COLO668 (cell line): ENCODE measurements around the gene GNG7.
"Not testable (repeated sequence)": the region's sequence is repeated elsewhere in the genome, so short reads cannot be mapped to it uniquely, and the experiment has no call there.

Source experiments
- DNase-seq: peaks from one replicate; lab custom pipeline; 2025; ENCODE audit not compliant: unreplicated experiment; lab: John Stamatoyannopoulos, UW

GNG7 gene

DNA sequence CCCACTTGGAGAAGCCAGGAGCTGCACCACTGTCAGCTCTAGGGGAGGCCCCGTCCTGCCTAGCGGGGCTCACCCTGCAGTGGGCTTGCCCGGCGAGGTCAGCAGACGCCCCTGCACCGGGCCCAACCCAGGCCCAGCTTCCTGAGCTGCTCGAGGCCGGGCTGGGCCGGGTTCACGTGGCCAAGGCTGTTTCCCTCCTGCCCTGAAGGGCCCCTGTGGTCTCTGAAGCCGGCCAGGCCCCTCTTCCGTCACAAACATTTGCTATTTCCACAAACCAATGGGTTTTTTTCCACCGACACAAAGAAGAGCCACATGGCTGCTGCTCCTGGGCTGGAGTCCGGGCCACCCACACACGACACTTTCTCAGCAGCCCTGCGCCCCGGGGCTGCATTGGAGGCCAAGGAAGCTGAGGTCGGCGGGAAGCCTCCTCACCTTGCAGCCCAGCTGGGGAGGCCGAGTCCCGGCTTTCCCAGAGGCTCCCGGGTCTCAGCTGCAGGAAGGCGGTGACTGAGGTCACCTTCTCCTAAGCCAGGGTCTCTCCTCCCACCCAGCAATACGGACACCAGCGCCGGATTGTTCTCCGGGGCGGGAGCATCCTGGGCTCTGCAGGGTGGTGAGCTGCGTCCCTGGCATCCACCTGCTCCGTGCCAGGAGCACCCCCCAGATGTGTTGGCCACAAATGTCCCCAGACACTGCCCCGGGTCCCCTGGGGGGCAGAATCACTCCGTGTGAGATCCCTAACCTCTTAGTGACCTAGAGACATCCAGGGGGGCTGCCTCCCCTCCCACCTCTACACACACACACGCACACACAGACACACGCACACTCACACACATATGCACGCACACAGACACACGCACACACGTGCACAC lies 146.0 kb downstream of the GNG7 start:
- no peak for DNase-seq

- no peak for DNase-seq
These were observed 146.9 kb downstream of the GNG7 start for GRCh38 chr19:2555422-2556220.

- no peak for DNase-seq
These were observed 147.6 kb downstream of the GNG7 start for GRCh38 chr19:2554856-2555255.

GRCh38 chr19:2553510-2553909 lies 149.0 kb downstream of the GNG7 start:
- DNase-seq = no peak

DNA sequence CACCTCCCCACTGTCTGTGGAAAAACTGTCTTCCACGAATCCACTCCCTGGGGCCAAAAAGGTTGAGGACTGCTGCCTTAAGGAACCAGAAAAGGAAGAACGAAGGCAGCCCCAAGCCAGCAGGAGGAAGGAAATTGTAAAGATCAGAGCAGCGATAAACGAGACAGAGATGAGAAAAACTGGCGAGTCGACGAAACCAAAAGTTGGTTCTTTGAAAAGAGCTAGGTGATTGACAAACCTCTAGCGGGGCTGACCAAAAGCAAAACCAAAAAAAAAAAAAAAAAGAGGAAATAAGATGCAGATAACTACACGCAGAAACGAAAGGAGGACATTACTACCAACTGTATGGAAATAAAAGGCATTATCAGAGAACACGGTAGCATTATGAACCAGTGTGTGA lies 149.6 kb downstream of the GNG7 start:
- no peak for DNase-seq

DNA sequence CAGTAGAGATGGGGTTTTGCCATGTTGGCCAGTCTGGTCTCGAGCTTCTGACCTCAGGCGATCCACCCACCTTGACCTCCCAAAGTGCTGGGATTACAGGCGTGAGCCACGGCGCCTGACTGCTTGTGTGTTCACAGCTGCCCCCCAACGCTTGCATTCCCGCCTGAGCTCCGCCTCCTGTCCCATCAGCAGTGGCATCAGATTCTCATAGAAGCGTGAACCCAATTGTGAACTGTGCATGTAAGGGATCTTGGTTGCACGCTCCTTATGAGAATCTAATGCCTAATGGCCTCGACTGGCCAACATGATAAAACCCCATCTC lies 150.7 kb downstream of the GNG7 start:
- DNase-seq = no peak

DNA sequence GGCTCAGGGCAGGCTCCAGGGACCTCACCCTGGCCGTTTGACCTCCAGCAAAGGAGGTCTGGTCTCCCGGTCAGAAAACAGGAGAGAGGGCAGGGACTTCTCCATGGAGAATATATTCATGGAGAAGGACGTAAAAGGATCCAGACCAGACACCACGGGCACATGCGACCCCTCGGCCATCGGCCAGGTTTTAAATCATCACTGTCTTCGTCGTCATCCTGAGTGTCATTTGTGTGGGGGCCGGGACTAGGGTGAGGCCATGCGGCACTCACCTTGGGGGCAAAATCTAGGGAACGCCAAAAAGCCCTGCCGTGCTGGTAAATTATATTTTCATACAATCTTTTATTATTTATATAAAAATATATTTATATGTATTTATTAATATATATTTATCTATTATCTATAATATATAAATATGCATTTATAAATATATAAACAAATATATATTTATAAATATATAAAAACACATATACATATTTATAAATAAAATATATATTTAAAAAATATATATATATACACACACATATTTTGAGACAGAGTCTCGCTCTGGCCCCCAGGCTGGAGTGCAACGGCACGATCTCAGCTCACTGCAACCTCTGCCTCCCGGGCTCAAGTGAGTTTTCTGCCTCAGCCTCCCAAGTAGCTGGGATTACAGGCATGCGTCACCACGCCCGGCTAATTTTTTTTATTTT lies 151.2 kb downstream of the GNG7 start:
- DNase-seq = no peak

- peak; percentile 75 for DNase-seq
These were observed 151.9 kb downstream of the GNG7 start for GRCh38 chr19:2550431-2551171.

GRCh38 chr19:2549701-2550191 lies 152.7 kb downstream of the GNG7 start:
- no peak for DNase-seq

- no peak for DNase-seq
These were observed 153.5 kb downstream of the GNG7 start for GRCh38 chr19:2548966-2549365.

- no peak for DNase-seq
These were observed 154.8 kb downstream of the GNG7 start for GRCh38 chr19:2547721-2548120.

GRCh38 chr19:2547033-2547680 lies 155.3 kb downstream of the GNG7 start:
- DNase-seq = no peak

GRCh38 chr19:2546128-2547032 lies 156.1 kb downstream of the GNG7 start:
- peak; percentile 46 for DNase-seq

DNA sequence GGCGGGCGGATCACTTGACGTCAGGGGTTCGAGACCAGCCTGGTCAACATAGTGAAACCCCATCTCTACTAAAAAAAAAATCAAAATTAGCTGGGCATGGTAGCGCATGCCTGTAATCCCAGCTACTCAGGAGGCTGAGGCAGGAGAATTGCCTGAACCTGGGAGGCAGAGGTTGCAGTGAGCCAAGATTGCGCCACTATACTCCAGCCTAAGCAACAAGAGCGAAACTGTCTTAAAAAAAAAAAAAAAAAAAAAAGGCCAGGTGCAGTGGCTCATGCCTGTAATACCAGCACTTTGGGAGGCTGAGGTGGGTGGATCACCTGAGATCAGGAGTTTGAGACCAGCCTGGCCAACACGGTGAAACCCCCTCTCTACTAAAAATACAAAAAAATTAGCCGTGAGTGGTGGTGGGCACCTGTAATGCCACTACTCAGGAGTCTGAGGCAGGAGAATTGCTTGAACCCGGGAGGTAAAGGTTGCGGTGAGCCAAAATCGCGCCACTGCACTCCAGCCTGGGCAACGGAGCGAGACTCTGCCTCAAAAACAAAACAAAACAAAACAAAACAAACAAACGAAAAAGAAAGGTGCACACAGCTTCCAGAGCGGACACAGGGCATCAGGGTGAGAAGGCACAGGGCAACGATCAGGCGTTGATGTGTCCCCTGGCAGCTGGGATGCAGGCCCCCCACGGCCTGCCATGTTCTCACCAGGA lies 156.9 kb downstream of the GNG7 start:
- DNase-seq = not testable (repeated sequence)

DNA sequence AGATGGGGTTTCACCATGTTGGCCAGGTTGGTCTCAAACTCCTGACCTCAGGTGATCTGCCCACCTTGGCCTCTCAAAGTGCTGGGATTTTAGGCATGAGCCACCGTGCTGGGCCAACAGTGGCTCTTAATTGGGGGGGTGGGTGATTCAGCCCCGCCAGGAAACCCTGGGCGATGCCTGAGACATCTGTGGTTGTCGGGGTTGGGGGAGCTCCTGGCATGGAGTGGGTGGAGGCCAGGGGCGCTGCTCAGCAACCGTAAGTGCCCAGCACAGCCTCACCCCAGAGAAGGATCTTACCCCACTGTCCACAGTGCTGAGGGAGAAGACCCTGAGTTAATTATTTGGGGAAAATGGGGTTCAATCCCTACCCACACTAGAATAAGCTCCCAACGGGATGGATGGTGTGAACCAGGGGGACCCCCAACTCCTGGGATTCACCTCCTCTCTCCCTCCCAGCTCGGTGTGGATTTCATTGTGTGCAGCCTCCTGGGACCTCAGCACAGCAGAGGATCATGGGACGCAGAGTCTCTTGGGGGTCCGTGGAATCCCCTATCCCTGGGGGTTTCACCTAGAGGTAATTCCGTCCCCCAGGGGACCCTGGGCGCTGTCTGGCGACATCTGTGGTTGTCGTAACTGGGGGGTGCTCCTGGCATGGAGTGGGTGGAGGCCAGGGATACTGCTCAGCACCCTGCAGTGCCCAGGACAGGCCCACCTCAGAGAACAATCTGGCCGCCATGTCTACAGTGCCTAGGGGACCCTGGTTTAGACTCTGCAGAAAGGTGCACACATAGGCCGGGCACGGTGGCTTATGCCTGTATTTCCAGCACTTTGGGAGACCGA lies 157.7 kb downstream of the GNG7 start:
- no peak for DNase-seq

DNA sequence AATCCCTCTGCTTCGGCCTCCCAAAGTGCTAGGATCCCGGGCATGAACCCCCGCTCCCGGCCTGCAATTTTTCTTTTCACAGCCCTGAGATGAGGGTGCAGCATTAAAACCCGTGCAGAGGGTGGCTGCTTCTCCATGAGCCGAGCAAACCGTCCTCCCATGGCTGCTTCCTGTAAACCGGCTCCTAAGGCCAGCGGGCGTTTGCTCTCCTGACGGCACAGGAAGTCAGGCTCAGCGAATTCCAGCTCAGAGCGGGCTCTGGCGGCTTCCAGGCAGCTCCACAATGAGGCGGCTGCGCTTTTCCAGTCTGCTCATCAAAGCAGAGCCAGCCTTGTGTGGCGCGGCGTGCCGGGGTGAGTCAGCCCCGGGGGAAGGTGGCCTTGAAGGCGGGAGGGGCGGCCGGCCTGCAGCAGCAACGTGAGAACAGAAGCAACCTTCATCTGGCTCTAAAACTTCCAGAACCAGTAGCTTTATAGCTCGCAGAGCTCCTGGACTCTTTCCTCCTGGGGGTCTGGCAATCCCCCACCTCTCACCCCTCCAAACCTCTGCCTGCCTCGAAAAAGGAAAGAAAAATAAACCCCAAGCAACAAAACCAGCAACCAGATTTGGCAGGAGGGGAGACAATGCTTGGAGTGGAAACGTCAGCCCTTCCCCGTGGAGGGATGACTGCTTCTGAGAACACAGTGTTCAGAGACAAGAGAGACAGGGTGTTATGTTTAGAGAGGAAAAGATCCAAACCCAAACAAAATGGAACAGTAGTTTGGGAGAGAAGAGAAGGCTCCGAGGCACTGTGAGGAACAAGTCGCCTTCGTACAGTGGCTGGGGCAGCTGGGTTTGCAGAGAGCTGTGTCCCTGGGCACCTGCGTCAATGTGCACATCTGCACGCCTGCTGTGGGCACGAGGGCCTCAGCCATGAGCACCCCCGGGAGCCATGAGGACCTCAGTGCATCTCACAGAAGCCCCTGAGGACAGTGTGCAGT lies 158.7 kb downstream of the GNG7 start:
- peak; percentile 91 for DNase-seq

DNA sequence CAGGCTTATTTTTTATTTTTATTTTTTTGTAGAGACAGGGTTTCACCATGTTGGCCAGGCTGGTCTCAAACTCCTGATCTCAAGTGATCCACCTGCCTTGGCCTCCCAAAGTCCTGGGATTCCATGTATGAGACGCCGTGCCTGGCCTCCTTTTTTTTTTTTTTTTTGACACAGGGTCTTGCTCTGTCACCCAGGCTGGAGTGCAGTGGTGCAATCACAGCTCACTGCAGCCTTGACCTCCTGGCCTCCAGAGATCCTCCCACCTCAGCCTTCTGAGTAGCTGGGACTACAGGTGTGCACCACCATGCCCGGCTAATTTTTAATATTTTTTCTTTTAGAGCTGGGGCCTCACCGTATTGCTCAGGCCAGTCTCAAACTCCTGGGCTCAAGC lies 159.4 kb downstream of the GNG7 start:
- DNase-seq = not testable (repeated sequence)
